Epithelial cell of prostate (primary cell): ENCODE results near the gene PLXNA4.

Source experiments
- DNase-seq: peaks from one replicate; pipeline ENCODE4 v3.0.0-alpha.2; 2011; ENCODE audit warnings: low read depth, low spot score
- H3K27ac ChIP-seq: fragments of 450-650 bp; 2 replicates; pipeline ENCODE4 v1.5.1; 2017; ENCODE audit warnings: mild to moderate bottlenecking

Gene PLXNA4

DNA sequence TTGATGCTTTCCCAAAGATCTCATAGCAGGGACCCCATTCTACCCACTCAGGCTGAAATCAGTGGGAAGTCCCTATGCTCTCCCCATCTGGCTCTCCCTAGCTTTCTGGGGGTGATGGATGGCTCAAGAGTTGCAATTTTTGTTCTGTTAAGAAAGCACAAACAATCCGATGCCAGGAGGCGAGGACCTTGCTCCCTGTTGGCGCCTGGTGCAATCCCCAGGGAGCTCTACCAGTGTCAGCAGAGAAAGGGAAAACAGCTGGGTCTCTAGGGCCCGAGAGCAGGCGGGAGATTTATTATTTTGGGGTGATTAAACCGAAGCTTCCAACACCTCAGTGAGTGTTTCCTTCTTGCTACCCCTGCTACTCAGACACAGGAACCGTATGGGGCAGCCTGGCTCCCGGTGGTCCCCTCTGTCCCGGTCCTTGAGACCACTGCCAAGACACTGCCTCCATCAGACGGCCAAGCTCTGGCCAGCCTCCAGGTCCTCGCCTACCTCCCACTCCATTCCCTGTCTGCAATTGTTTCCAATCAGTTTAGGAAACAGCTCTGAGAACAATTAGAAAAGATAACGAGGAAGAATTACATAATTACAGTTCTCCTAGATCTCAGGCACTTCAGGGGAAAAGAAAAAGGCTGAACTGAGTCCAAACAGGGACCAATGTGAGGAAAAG lies 147.9 kb downstream of the PLXNA4 start:
- DNase-seq = no peak
- no peak overlapping the region for H3K27ac ChIP-seq

GRCh38 chr7:132425942-132426341 lies 150.3 kb downstream of the PLXNA4 start:
- no peak overlapping the region for H3K27ac ChIP-seq

GRCh38 chr7:132424821-132425724 lies 151.2 kb downstream of the PLXNA4 start:
- DNase-seq = no peak
- no peak overlapping the region for H3K27ac ChIP-seq

More at GRCh38 chr7:132425942-132426341, 150.3 kb downstream of the PLXNA4 start:
- DNase-seq = no peak

GRCh38 chr7:132424277-132424676 lies 152.0 kb downstream of the PLXNA4 start:
- no peak overlapping the region for H3K27ac ChIP-seq
- no peak for DNase-seq

GRCh38 chr7:132423594-132424200 lies 152.6 kb downstream of the PLXNA4 start:
- DNase-seq = no peak

DNA sequence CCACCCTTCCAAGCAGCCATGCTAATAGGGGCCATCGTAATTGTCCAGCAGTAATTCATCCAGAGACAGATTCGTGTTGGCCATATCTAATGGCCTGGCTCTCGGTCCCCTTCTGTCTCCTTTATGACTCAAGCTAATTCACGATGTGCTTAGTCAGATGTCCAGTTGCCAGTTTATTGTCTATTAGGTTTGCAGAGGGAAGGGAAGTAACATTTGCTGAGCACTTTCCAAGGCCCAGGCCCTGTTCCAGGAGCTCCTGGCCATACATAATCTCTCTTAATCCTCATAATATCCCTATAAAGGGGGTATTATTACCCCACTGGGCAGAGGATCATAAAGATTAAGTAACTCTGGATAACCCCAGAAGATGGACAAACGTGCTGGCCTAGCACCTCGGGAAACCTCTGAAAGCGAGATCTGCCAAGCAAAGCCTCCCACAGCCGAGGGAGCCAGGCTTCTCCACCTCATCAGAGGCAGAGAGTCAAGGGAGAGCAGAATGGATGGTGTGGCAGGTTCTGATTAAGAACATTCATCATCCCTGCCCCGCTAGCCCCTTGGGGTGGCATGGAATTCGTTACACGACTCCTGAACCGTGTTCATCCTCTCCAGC lies 153.7 kb downstream of the PLXNA4 start:
- H3K27ac ChIP-seq = no peak overlapping the region
- no peak for DNase-seq

More at GRCh38 chr7:132423594-132424200, 152.6 kb downstream of the PLXNA4 start:
- no peak overlapping the region for H3K27ac ChIP-seq

- H3K27ac ChIP-seq = no peak overlapping the region
- no peak for DNase-seq
Observed at GRCh38 chr7:132420527-132420926, 155.7 kb downstream of the PLXNA4 start.

GRCh38 chr7:132419542-132419941 lies 156.7 kb downstream of the PLXNA4 start:
- H3K27ac ChIP-seq = no peak overlapping the region
- no peak for DNase-seq

GRCh38 chr7:132418840-132419239 lies 157.4 kb downstream of the PLXNA4 start:
- DNase-seq = no peak
- H3K27ac ChIP-seq = no peak overlapping the region

DNA sequence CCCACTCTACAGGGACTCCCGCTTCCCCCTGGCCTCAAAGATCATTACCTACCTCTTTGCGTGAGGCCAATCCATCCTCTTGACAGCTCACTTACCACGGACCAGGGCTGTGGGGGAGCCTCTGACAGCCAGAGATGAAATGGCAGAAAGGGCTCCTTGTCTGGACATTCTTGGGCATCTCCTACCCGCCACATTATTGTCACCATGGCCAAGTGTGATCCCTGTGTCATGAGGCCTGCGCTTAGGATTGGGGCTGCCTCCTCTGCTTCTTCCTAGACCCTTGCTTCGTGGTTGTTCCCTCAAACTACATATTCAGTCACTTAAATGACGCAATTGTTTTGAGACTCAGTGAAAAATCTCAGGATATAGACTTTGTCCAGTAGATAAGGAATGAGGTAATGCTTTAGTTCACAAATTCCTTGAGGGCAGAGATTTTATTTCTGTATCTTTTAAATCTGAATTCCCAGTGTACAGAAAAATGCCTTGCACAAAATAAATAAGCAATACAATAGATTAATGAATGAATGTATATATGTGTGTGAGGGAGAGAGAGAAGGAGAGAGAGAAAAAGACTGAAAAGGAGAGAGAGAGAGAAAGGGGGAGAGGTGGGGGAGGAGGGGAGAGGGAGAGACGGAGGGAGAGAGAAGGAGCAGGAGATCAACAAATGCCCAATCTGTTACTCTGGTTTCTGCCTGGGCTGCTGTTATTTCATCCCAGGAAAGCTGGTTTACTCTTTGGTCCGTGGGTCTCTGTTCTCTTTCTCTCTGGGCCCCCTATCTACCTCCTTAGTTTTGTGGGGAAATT lies 159.0 kb downstream of the PLXNA4 start:
- DNase-seq = no peak
- no peak overlapping the region for H3K27ac ChIP-seq

DNA sequence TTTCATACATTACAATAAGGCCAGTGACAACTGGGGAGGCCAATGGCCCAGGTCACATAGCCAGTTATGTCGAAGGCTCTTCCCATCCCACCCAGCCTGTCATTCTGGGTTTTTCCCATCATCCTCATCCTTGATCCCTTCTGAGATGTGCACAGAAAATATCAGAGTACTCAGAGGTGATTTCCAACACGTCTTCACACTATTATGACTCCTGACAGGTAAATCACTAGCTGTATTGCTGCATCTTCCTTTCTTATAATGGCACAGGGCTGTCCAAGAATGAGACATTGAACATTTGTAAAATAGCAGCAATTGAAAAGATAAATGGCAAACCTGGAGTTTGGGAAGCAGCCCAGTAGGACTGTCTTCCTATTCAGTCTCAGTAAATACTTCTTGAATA lies 159.9 kb downstream of the PLXNA4 start:
- H3K27ac ChIP-seq = no peak overlapping the region
- no peak for DNase-seq

GRCh38 chr7:132415259-132415658 lies 161.0 kb downstream of the PLXNA4 start:
- no peak overlapping the region for H3K27ac ChIP-seq
- no peak for DNase-seq

GRCh38 chr7:132414857-132415256 lies 161.4 kb downstream of the PLXNA4 start:
- H3K27ac ChIP-seq = no peak overlapping the region
- no peak for DNase-seq

- no peak for DNase-seq
- no peak overlapping the region for H3K27ac ChIP-seq
Observed at GRCh38 chr7:132412435-132412834, 163.8 kb downstream of the PLXNA4 start.

- no peak for DNase-seq
- no peak overlapping the region for H3K27ac ChIP-seq
Observed at GRCh38 chr7:132410861-132411541, 165.3 kb downstream of the PLXNA4 start.

GRCh38 chr7:132410385-132410784 lies 165.9 kb downstream of the PLXNA4 start:
- no peak for DNase-seq
- no peak overlapping the region for H3K27ac ChIP-seq

GRCh38 chr7:132407764-132408163 lies 168.5 kb downstream of the PLXNA4 start:
- H3K27ac ChIP-seq = no peak overlapping the region
- DNase-seq = no peak

DNA sequence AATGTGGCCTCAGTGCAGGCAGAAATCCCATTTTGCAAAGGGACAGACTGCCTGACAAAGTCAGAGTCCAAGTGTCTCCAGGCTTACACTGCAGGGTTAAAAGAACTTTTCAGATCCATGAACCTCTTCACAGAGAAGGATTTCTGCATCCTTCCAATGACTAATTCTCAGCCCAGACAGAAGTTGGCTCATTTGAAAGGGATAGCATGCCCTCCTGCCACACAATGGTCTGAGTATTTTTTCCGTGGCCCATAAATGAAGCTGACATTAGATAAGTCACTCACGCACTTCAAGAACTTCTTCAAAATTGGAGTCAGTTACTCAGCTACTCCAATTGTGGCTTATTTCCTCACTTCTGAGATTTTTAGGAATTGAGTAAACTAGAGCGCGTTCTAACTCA lies 170.2 kb downstream of the PLXNA4 start:
- DNase-seq = no peak

DNA sequence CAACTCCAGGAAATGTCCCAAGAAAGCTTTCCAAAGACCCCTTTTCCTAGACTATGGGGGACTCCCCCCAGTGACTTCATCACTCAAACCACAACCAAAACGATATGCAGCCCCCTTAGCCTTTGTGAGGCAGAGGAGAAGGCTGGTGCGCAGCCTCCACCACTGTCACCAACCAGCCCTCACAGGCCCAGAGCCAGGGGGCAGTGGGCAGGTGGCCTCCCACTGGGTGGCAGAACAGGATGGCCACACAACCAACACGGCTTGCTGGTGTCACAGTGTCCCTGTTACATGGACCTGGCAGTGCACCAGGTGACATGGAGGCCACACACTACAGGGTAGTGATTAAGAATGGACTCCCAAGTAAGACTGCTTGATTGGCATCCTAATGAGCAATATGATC lies 172.0 kb downstream of the PLXNA4 start:
- DNase-seq = no peak
- H3K27ac ChIP-seq = no peak overlapping the region

More for the DNA sequence above, 170.2 kb downstream of the PLXNA4 start:
- no peak overlapping the region for H3K27ac ChIP-seq
